B cell (primary cell): ENCODE results near the gene NUMBL. TPM values are rescaled to one million over a fixed set of nuclear protein-coding genes. Genes with fewer than 3 reads are reported as not detected.

Experiments used
- ATAC-seq: fragments of 200-7000 bp; cut with Tn5 transposase; one replicate; pipeline ENCODE4 v1.10.0; 2021; ENCODE audit warnings: low read depth, mild to moderate bottlenecking, moderate number of reproducible peaks, moderate library complexity
- CTCF ChIA-PET: fragments of 350-600 bp; sonication (Branson Sonifier 250); formaldehyde crosslinking; loops from one replicate; lab custom pipeline; 2021; ENCODE audit warnings: antibody characterized with exemption, inconsistent platforms; lab: Charles Lee
- POLR2A ChIA-PET: fragments of 350-600 bp; sonication (Branson Sonifier 250); formaldehyde crosslinking; loops from one replicate; lab custom pipeline; 2021; ENCODE audit warnings: antibody characterized with exemption; lab: Charles Lee
- DNase-seq: peaks from one replicate; pipeline ENCODE4 v3.0.0; 2013
- H2AFZ ChIP-seq: 2 replicates; pipeline ENCODE4 v1.6.1; 2012; ENCODE audit warnings: mild to moderate bottlenecking, low read depth, low read length; ENCODE audit not compliant: insufficient read depth, poor library complexity, severe bottlenecking
- H3K27ac ChIP-seq, 2 donors: 1 replicate in 1 of 2; 2 replicates in 1 of 2; pipeline ENCODE4 v1.5.1; 2012 to 2013; ENCODE audit warnings: low read length in 2 of 2, mild to moderate bottlenecking in 2 of 2, moderate library complexity in 1 of 2
- H3K27me3 ChIP-seq, 4 experiments: fragments of 200-600 bp in 1 of 4; sonication (generic) in 1 of 4; replicated peaks in 1 of 4; 1 replicate in 2 of 4; 2 replicates in 2 of 4; pipeline versions ENCODE4 v1.6.1 to v1.7.0; 2013 to 2016; ENCODE audit warnings: low read length in 3 of 4, mild to moderate bottlenecking in 2 of 4, mixed read lengths in 1 of 4, moderate library complexity in 1 of 4; ENCODE audit not compliant: insufficient read depth in 4 of 4, control insufficient read depth in 3 of 4; ENCODE audit errors: control extremely low read depth in 1 of 4
- H3K36me3 ChIP-seq, 2 experiments: replicated peaks in 1 of 2; 1 replicate in 1 of 2; 2 replicates in 1 of 2; pipeline versions ENCODE4 v1.6.1 to v1.7.1; 2013; ENCODE audit warnings: low read length in 1 of 2; ENCODE audit not compliant: insufficient read depth in 2 of 2, control insufficient read depth in 1 of 2; ENCODE audit errors: control extremely low read depth in 1 of 2, extremely low read depth in 1 of 2
- H3K4me1 ChIP-seq, 2 donors: fragments of 200-600 bp in 1 of 2; sonication (generic) in 1 of 2; 1 replicate in 1 of 2; 2 replicates in 1 of 2; pipeline versions ENCODE4 v1.5.1 to v1.6.1; 2013 to 2017; ENCODE audit warnings: low read length in 2 of 2; ENCODE audit not compliant: control insufficient read depth in 2 of 2, insufficient read depth in 2 of 2
- H3K4me2 ChIP-seq: replicated peaks from 2 replicates; pipeline ENCODE3; 2012; ENCODE audit warnings: mild to moderate bottlenecking, low read depth, low read length; ENCODE audit not compliant: poor library complexity, severe bottlenecking
- H3K4me3 ChIP-seq, 5 experiments: fragments of 200-600 bp in 1 of 5; sonication (generic) in 1 of 5; 1 replicate in 3 of 5; 2 replicates in 2 of 5; pipeline versions ENCODE4 v1.5.1 to v1.7.0; 2011 to 2016; ENCODE audit warnings: low read length in 4 of 5, mild to moderate bottlenecking in 4 of 5, low read depth in 2 of 5, control low read depth in 1 of 5, moderate library complexity in 1 of 5; ENCODE audit not compliant: insufficient read depth in 1 of 5; ENCODE audit errors: control extremely low read depth in 1 of 5, extremely low read depth in 1 of 5
- H3K79me2 ChIP-seq: fragments of 200-600 bp; sonication (generic); one replicate; pipeline ENCODE4 v1.6.0; 2016; ENCODE audit warnings: low read length; ENCODE audit not compliant: control insufficient read depth, insufficient read depth
- H3K9ac ChIP-seq: fragments of 200-600 bp; sonication (generic); 2 replicates; pipeline ENCODE4 v1.6.1; 2017; ENCODE audit warnings: mild to moderate bottlenecking, low read length, moderate library complexity
- H3K9me3 ChIP-seq, 3 donors: one replicate each; pipeline versions ENCODE4 v1.6.1 to v1.7.1; 2013; ENCODE audit warnings: low read length in 2 of 3; ENCODE audit not compliant: control insufficient read depth in 2 of 3, insufficient read depth in 1 of 3; ENCODE audit errors: control extremely low read depth in 1 of 3
- H4K20me1 ChIP-seq: 2 replicates; pipeline ENCODE4 v1.6.0; 2012; ENCODE audit warnings: mild to moderate bottlenecking, low read length; ENCODE audit not compliant: insufficient read depth, control insufficient read depth, poor library complexity, severe bottlenecking
- H3K27ac Mint-ChIP-seq: one replicate; pipeline ENCODE4 v1.8.0; 2021; ENCODE audit warnings: mixed read lengths
- H3K27me3 Mint-ChIP-seq: one replicate; pipeline ENCODE4 v1.8.0; 2021; ENCODE audit warnings: mixed read lengths
- H3K4me1 Mint-ChIP-seq: one replicate; pipeline ENCODE4 v1.8.0; 2021; ENCODE audit warnings: mixed read lengths
- H3K4me3 Mint-ChIP-seq: one replicate; pipeline ENCODE4 v1.8.0; 2021; ENCODE audit warnings: mixed read lengths
- H3K9me3 Mint-ChIP-seq: one replicate; pipeline ENCODE4 v1.8.0; 2022; ENCODE audit warnings: mixed read lengths; ENCODE audit not compliant: insufficient read depth
- EZH2 ChIP-seq: IDR thresholded peaks from 2 replicates; pipeline ENCODE4 v1.6.1; 2012; ENCODE audit warnings: borderline replicate concordance, low read depth, mild to moderate bottlenecking, moderate library complexity, low read length; ENCODE audit not compliant: insufficient read depth, poor library complexity, severe bottlenecking
- WGBS: methylation state at CpG from one replicate; pipeline ENCODE4 v1.1.5; 2013; ENCODE audit warnings: missing lambda C conversion rate; ENCODE audit not compliant: insufficient coverage; 5-methylcytosine and 5-hydroxymethylcytosine counted together
- intact Hi-C: fragments of 100-400 bp; cut with micrococcal nuclease; formaldehyde crosslinking; loops from one replicate; pipeline ENCODE4 v1.10.0; 2022
- polyA plus RNA-seq: library from polyadenylated mRNA; depleted of rRNA; stranded (reverse); fragments of >200 nt; gene quantifications from 2 replicates; pipeline ENCODE4 v1.2.3, GENCODE V29; 2012
- total RNA-seq, 2 donors: library from RNA; stranded (reverse); fragments of 120-200 nt in 1 of 2; gene quantifications; 1 replicate in 1 of 2; 2 replicates in 1 of 2; pipeline versions ENCODE4 v1.2.3 to v1.2.4, GENCODE V29; 2013 to 2022
- TF ChIP-seq, protein P1 (sequence below): fragments of 200-600 bp; IDR thresholded peaks from one replicate; pipeline ENCODE4 v1.8.0; 2022; ENCODE audit warnings: antibody characterized with exemption, mild to moderate bottlenecking

Gene NUMBL
- total and polyA plus RNA-seq, 2 donors (not counting 1 experiment from before 2014, with no cell fraction given) = 7.8 to 21.8 TPM

- no peaks in the 10 kb centered on the region for H3K27me3 Mint-ChIP-seq
- Histone ChIP-seq H3K36me3 (peaks cover 3 to 39% of the 10 kb centered on the region in 2 experiments), H2AFZ (no peak overlapping the region), H3K4me3 (no peak overlapping the region), H3K79me2 (no peaks in the 10 kb centered on the region), H3K4me2 (no peak overlapping the region), H4K20me1 (no peaks in the 10 kb centered on the region), H3K9ac (no peak overlapping the region), H3K4me1 (no peaks in the 10 kb centered on the region), H3K27ac (no peak overlapping the region), H3K27me3 (no peaks in the 10 kb centered on the region), H3K9me3 (peaks cover 0 to 2% (median 0%) of the 10 kb centered on the region in 3 donors)
- CTCF ChIA-PET = interaction anchor here (0.6 to 0.8 kb wide), 2 partner anchors 10 to 54 kb away, joined by 3 to 4 read pairs; no protein-coding TSS in a partner anchor
- H3K9me3 Mint-ChIP-seq = peaks cover 2% of the 10 kb centered on the region
- H3K4me3 Mint-ChIP-seq = no peak overlapping the region
- POLR2A ChIA-PET = interaction anchor here (0.6 kb wide), 1 partner anchor 242 kb away, joined by 4 read pairs; no protein-coding TSS in a partner anchor
- intact Hi-C loops = no loop called here
- TF ChIP-seq, protein P1, sequence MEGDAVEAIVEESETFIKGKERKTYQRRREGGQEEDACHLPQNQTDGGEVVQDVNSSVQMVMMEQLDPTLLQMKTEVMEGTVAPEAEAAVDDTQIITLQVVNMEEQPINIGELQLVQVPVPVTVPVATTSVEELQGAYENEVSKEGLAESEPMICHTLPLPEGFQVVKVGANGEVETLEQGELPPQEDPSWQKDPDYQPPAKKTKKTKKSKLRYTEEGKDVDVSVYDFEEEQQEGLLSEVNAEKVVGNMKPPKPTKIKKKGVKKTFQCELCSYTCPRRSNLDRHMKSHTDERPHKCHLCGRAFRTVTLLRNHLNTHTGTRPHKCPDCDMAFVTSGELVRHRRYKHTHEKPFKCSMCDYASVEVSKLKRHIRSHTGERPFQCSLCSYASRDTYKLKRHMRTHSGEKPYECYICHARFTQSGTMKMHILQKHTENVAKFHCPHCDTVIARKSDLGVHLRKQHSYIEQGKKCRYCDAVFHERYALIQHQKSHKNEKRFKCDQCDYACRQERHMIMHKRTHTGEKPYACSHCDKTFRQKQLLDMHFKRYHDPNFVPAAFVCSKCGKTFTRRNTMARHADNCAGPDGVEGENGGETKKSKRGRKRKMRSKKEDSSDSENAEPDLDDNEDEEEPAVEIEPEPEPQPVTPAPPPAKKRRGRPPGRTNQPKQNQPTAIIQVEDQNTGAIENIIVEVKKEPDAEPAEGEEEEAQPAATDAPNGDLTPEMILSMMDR = no peak
- no peak for TF ChIP-seq EZH2
- no peak for DNase-seq
- 95% methylated on average over 7 of the region's 7 CpGs for WGBS
- H3K4me1 Mint-ChIP-seq = peaks cover 2% of the 10 kb centered on the region
- no peak overlapping the region for H3K27ac Mint-ChIP-seq
- ATAC-seq = no peak
Observed at GRCh38 chr19:40672573-40673299, 17.7 kb downstream of the NUMBL start.

GRCh38 chr19:40672038-40672437 is 18.4 kb downstream of the NUMBL start:
- DNase-seq = no peak
- TF ChIP-seq, protein P1 = no peak
- no peak for TF ChIP-seq EZH2
- intact Hi-C loops = no loop called here
- Mint-ChIP-seq H3K9me3 (peaks cover 2% of the 10 kb centered on the region), H3K27me3 (no peaks in the 10 kb centered on the region), H3K4me3 (no peak overlapping the region), H3K4me1 (peaks cover 2% of the 10 kb centered on the region), H3K27ac (no peak overlapping the region)
- POLR2A ChIA-PET = no interaction called here
- H3K9ac ChIP-seq = no peak overlapping the region
- peaks cover 2 to 35% of the 10 kb centered on the region in 2 experiments for H3K36me3 ChIP-seq
- no peak overlapping the region for H3K4me2 ChIP-seq
- H2AFZ ChIP-seq = no peak overlapping the region
- H3K4me3 ChIP-seq = no peak overlapping the region
- no peaks in the 10 kb centered on the region for H4K20me1 ChIP-seq
- no peak overlapping the region for H3K27ac ChIP-seq
- no peaks in the 10 kb centered on the region for H3K79me2 ChIP-seq
- no peaks in the 10 kb centered on the region for H3K4me1 ChIP-seq
- H3K9me3 ChIP-seq = peaks cover 0 to 2% (median 0%) of the 10 kb centered on the region in 3 donors
- CTCF ChIA-PET = interaction anchor here (0.8 kb wide), 1 partner anchor 9 kb away, joined by 3 read pairs; no protein-coding TSS in a partner anchor
- 100% methylated on average over 2 of the region's 2 CpGs for WGBS
- ATAC-seq = no peak
- no peaks in the 10 kb centered on the region for H3K27me3 ChIP-seq
